Testis (tissue), 2 donors: ENCODE data around the gene HELZ.

Experiments used
- POLR2A ChIP-seq: fragments of 450-650 bp; IDR thresholded peaks from one replicate; pipeline ENCODE4 v1.6.1; 2017; ENCODE audit warnings: antibody characterized with exemption, mild to moderate bottlenecking, moderate library complexity
- TF ChIP-seq, protein P1 (sequence below), 3 experiments: fragments of 450-650 bp in 2 of 3; fragments of 200-600 bp in 1 of 3; sonication (generic) in 1 of 3; IDR thresholded peaks; one replicate each; pipeline ENCODE4 v1.5.1; 2016 to 2019; ENCODE audit warnings: antibody characterized with exemption in 3 of 3, mild to moderate bottlenecking in 2 of 3, moderate library complexity in 1 of 3

- TF ChIP-seq, protein P1, sequence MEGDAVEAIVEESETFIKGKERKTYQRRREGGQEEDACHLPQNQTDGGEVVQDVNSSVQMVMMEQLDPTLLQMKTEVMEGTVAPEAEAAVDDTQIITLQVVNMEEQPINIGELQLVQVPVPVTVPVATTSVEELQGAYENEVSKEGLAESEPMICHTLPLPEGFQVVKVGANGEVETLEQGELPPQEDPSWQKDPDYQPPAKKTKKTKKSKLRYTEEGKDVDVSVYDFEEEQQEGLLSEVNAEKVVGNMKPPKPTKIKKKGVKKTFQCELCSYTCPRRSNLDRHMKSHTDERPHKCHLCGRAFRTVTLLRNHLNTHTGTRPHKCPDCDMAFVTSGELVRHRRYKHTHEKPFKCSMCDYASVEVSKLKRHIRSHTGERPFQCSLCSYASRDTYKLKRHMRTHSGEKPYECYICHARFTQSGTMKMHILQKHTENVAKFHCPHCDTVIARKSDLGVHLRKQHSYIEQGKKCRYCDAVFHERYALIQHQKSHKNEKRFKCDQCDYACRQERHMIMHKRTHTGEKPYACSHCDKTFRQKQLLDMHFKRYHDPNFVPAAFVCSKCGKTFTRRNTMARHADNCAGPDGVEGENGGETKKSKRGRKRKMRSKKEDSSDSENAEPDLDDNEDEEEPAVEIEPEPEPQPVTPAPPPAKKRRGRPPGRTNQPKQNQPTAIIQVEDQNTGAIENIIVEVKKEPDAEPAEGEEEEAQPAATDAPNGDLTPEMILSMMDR (IDR thresholded peaks at IDR 0.05) = no peak
- no peak for TF ChIP-seq POLR2A
These were observed 114.2 kb downstream of the HELZ start for GRCh38 chr17:67130768-67131167.
